ENCODE results near the gene TGIF2. TPM values are rescaled to one million over a fixed set of nuclear protein-coding genes. Genes with fewer than 3 reads are reported as not detected.

The TGIF2 gene
- total and polyA plus RNA-seq, 9 of the 15 experiments (the other 6 are each of a cell fraction or from before 2014, with no cell fraction given): 6.8 to 27.8 (median 15.7) TPM

- Histone ChIP-seq H3K9ac (ENCODE audit: insufficient read depth in 1 of 2, low read depth in 2 of 2, low read length in 2 of 2) (no peak overlapping the region), H3K4me2 (ENCODE audit: insufficient read depth, low read length) (no peak overlapping the region), H2AFZ (ENCODE audit: low read depth, low read length) (no peak overlapping the region), H3K27me3 (ENCODE audit: control insufficient read depth in 2 of 2, insufficient read depth in 2 of 2, low read length in 2 of 2) (no peaks in the 10 kb centered on the region; a peak in 1 of 5 replicates), H4K20me1 (replicated peaks; ENCODE audit: control insufficient read depth, insufficient read depth, low read length) (0 out of 2 replicates have a peak, but pooled peaks cover 3% of the 10 kb centered on the region), H3K4me1 (replicated peaks in 1 of 2; ENCODE audit: control insufficient read depth in 2 of 2, insufficient read depth in 2 of 2, low read length in 2 of 2) (no peaks in the 10 kb centered on the region; a peak in 1 of 5 replicates), H3K9me3 (replicated peaks; ENCODE audit: control insufficient read depth, insufficient read depth, low read depth, low read length) (no peaks in the 10 kb centered on the region), H3K36me3 (ENCODE audit: control insufficient read depth, insufficient read depth, low read length) (peaks cover 3% of the 10 kb centered on the region; the same call in 1 of the 3 replicates), H3K27ac (ENCODE audit: extremely low read depth, low read depth, low read length) (no peak overlapping the region), H3K9me1 (ENCODE audit: control insufficient read depth, insufficient read depth, low read length) (no peaks in the 10 kb centered on the region), H3K79me2 (ENCODE audit: control insufficient read depth, insufficient read depth, low read length) (no peaks in the 10 kb centered on the region), H3K4me3 (no peak overlapping the region)
- POLR2A ChIA-PET: interaction anchor here (0.5 kb wide), 2 partner anchors 38 to 142 kb away, joined by 3 to 4 read pairs; no protein-coding TSS in a partner anchor
- no peak for FAIRE-seq
- 25% methylated on average over 10 of the region's 10 CpGs for WGBS (ENCODE audit: insufficient coverage, low coverage, missing lambda C conversion rate)
- DNase-seq (ENCODE audit: extremely low read depth in 1 of 4, low spot score in 3 of 4): no peak
- TF ChIP-seq ZKSCAN8 (CRISPR knock-in tag; IDR thresholded peaks at IDR 0.05): no peak
- no peak for TF ChIP-seq ARID2 (IDR thresholded peaks at IDR 0.05)
- peak; percentile 65 for TF ChIP-seq ZFP36 (IDR thresholded peaks at IDR 0.05; ENCODE audit: low read depth, low read length, partially characterized antibody)
- BruUV-seq (replicated peaks): no TSS peak
- in situ Hi-C loops (cut with MboI) (no loop called here), intact Hi-C loops (cut with micrococcal nuclease) (no loop called here)
- CTCF ChIA-PET (ENCODE audit: low intra/inter-chr PET ratio): no interaction called here
- no peak for ATAC-seq
Observed at GRCh38 chr20:36532388-36532787, 41.0 kb upstream of the TGIF2 start.

GRCh38 chr20:36532822-36533221, 40.6 kb upstream of the TGIF2 start:
- CTCF ChIA-PET (ENCODE audit: low intra/inter-chr PET ratio): no interaction called here
- intact Hi-C loops (cut with micrococcal nuclease): no loop called here
- Histone ChIP-seq H3K4me1 (replicated peaks in 1 of 2; ENCODE audit: control insufficient read depth in 2 of 2, insufficient read depth in 2 of 2, low read length in 2 of 2) (no peaks in the 10 kb centered on the region; a peak in 1 of 5 replicates), H3K36me3 (ENCODE audit: control insufficient read depth, insufficient read depth, low read length) (no peaks in the 10 kb centered on the region; the same call in 2 of the 3 replicates), H3K9me1 (ENCODE audit: control insufficient read depth, insufficient read depth, low read length) (no peaks in the 10 kb centered on the region), H3K4me2 (ENCODE audit: insufficient read depth, low read length) (no peak overlapping the region), H3K27ac (ENCODE audit: extremely low read depth, low read depth, low read length) (no peak overlapping the region), H3K27me3 (ENCODE audit: control insufficient read depth in 2 of 2, insufficient read depth in 2 of 2, low read length in 2 of 2) (no peaks in the 10 kb centered on the region; a peak in 1 of 5 replicates), H2AFZ (ENCODE audit: low read depth, low read length) (no peak overlapping the region), H3K79me2 (ENCODE audit: control insufficient read depth, insufficient read depth, low read length) (no peaks in the 10 kb centered on the region), H3K9ac (ENCODE audit: insufficient read depth in 1 of 2, low read depth in 2 of 2, low read length in 2 of 2) (no peak overlapping the region), H4K20me1 (replicated peaks; ENCODE audit: control insufficient read depth, insufficient read depth, low read length) (0 out of 2 replicates have a peak, but pooled peaks cover 3% of the 10 kb centered on the region), H3K4me3 (no peak overlapping the region), H3K9me3 (replicated peaks; ENCODE audit: control insufficient read depth, insufficient read depth, low read depth, low read length) (no peaks in the 10 kb centered on the region)
- in situ Hi-C loops (cut with MboI): no loop called here
- no peak for FAIRE-seq
- no TSS peak for BruUV-seq (replicated peaks)
- POLR2A ChIA-PET: interaction anchor here (0.5 kb wide), 1 partner anchor 143 kb away, joined by 4 read pairs; no protein-coding TSS in a partner anchor
- 6% methylated on average over 3 of the region's 3 CpGs for WGBS (ENCODE audit: insufficient coverage, low coverage, missing lambda C conversion rate)
- DNase-seq (ENCODE audit: extremely low read depth in 1 of 4, low spot score in 3 of 4): no peak
- ATAC-seq: no peak
- TF ChIP-seq ZNF384 (IDR thresholded peaks at IDR 0.05; ENCODE audit: low read depth, low read length): no peak
- TF ChIP-seq AFF4 (CRISPR knock-in tag; IDR thresholded peaks at IDR 0.05): no peak
- no peak for TF ChIP-seq RHOXF2B (CRISPR knock-in tag; conservative IDR thresholded peaks at IDR 0.05)
- TF ChIP-seq TFAP4 (CRISPR knock-in tag; IDR thresholded peaks at IDR 0.05; ENCODE audit: borderline replicate concordance): no peak
- no peak for TF ChIP-seq HEY1 (CRISPR knock-in tag; IDR thresholded peaks at IDR 0.05; ENCODE audit: borderline replicate concordance)

Measured in K562 (cell line).